ENCODE measurements around the gene CLPTM1L.

The CLPTM1L gene

GRCh38 chr5:1352231-1353219 lies 7.6 kb upstream of the CLPTM1L start:
- no peak overlapping the region for H3K4me3 ChIP-seq (replicated peaks; ENCODE audit: low read depth, low read length)
- DNase-seq (ENCODE audit: low read depth): no peak
- TF ChIP-seq CTCF (IDR thresholded peaks at IDR 0.05; ENCODE audit: low read length, missing control alignments): no peak

- no peak for DNase-seq (ENCODE audit: low read depth)
- no peak for TF ChIP-seq CTCF (IDR thresholded peaks at IDR 0.05; ENCODE audit: low read length, missing control alignments)
- H3K4me3 ChIP-seq (replicated peaks; ENCODE audit: low read depth, low read length): no peak overlapping the region
Measured at GRCh38 chr5:1351156-1351555, 6.3 kb upstream of the CLPTM1L start.

- H3K4me3 ChIP-seq (replicated peaks; ENCODE audit: low read depth, low read length): no peak overlapping the region
- TF ChIP-seq CTCF (IDR thresholded peaks at IDR 0.05; ENCODE audit: low read length, missing control alignments): no peak
- DNase-seq (ENCODE audit: low read depth): no peak
Measured at GRCh38 chr5:1349246-1349645, 4.3 kb upstream of the CLPTM1L start.

- no peak for DNase-seq (ENCODE audit: low read depth)
- no peak overlapping the region for H3K4me3 ChIP-seq (replicated peaks; ENCODE audit: low read depth, low read length)
- TF ChIP-seq CTCF (IDR thresholded peaks at IDR 0.05; ENCODE audit: low read length, missing control alignments): no peak
Measured at GRCh38 chr5:1348986-1349245, 4.0 kb upstream of the CLPTM1L start.

- no peak for TF ChIP-seq CTCF (IDR thresholded peaks at IDR 0.05; ENCODE audit: low read length, missing control alignments)
- DNase-seq (ENCODE audit: low read depth): no peak
- H3K4me3 ChIP-seq (replicated peaks; ENCODE audit: low read depth, low read length): no peak overlapping the region
Measured at GRCh38 chr5:1347571-1347970, 2.7 kb upstream of the CLPTM1L start.

- DNase-seq (ENCODE audit: low read depth): no peak
- no peak for TF ChIP-seq CTCF (IDR thresholded peaks at IDR 0.05; ENCODE audit: low read length, missing control alignments)
- H3K4me3 ChIP-seq (replicated peaks; ENCODE audit: low read depth, low read length): no peak overlapping the region
Measured at GRCh38 chr5:1346627-1347440, 1.9 kb upstream of the CLPTM1L start.
